Left cardiac atrium (tissue), 2 donors: Measurements from ENCODE around the gene AKAP4. TPM values are rescaled to one million over a fixed set of nuclear protein-coding genes. Genes with fewer than 3 reads are reported as not detected.

Experiments
- total RNA-seq, 2 donors: library from RNA; stranded (reverse); fragmentation: NEBNext Ultra II Directional; extraction: Animal tissue kit (Norgen Biotek cat#: 25700); gene quantifications; one replicate each; pipeline ENCODE4 v1.2.1, GENCODE V29; 2021
- donor health status: DM: no; HTN: yes; CAD: no; lungs with severe emphysema.
- donor health status: DM: yes; HTN: yes; CAD: no.

AKAP4 gene
- total RNA-seq, 2 donors from 2014 or later = not detected

Other genes starting within 250 kb of the AKAP4 start
- gene CCNB3, start 3.8 kb upstream of the AKAP4 start, total RNA-seq = under 1 TPM; 0.15 to 0.18 TPM